ENCODE results near the gene SH3BGRL3. TPM values are rescaled to one million over a fixed set of nuclear protein-coding genes. Genes with fewer than 3 reads are reported as not detected.

Gene SH3BGRL3
- total RNA-seq, 1 donor from 2014 or later = 204 TPM

DNA sequence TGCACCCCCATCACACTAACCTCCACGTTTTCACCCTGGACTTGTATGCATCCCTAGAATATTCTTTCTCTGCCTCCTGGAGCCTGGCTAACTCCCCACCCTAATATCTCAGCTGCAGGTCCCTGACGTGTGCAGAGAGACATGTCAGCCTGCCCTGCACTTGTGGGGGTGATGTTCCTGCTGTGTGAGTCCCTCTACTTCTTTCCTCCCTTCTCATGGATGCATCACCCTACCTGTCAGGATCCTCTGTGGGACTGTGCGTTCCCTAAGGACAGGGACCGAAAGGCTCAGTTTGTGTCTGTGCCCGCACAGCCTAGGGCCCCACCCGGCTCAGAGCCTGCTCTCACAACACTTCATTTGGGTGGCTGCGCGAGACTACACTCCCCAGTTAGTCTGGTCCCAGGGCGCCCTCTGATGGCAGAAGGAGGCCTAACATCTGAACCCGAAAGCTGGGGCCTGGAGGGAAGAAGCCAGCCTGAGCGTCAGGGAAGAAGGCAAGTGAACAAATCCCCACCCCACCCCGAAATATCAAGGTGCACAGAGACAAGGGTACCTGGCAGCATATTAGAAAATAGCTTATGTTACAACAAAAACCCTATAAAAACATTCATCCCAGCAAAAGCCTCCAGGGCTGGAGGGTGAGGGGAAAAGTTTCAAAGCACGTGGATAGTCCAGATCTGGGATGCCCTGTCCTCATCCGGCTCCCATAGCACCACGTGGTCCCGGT, 41.6 kb downstream of the SH3BGRL3 start:
- ATAC-seq = peak; percentile 86 to 92
- Histone ChIP-seq H3K4me1 (peaks cover 16% of the 10 kb centered on the region), H3K27ac (peak overlapping the region; percentile 21), H3K9me3 (no peaks in the 10 kb centered on the region), H3K36me3 (peaks cover 18% of the 10 kb centered on the region), H3K4me3 (peak overlapping the region; percentile 9), H3K27me3 (ENCODE audit: low read depth) (no peaks in the 10 kb centered on the region)
- peak; percentile 93 for DNase-seq
- TF ChIP-seq, protein P1, sequence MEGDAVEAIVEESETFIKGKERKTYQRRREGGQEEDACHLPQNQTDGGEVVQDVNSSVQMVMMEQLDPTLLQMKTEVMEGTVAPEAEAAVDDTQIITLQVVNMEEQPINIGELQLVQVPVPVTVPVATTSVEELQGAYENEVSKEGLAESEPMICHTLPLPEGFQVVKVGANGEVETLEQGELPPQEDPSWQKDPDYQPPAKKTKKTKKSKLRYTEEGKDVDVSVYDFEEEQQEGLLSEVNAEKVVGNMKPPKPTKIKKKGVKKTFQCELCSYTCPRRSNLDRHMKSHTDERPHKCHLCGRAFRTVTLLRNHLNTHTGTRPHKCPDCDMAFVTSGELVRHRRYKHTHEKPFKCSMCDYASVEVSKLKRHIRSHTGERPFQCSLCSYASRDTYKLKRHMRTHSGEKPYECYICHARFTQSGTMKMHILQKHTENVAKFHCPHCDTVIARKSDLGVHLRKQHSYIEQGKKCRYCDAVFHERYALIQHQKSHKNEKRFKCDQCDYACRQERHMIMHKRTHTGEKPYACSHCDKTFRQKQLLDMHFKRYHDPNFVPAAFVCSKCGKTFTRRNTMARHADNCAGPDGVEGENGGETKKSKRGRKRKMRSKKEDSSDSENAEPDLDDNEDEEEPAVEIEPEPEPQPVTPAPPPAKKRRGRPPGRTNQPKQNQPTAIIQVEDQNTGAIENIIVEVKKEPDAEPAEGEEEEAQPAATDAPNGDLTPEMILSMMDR (IDR thresholded peaks at IDR 0.05) = peak; percentile 91
- intact Hi-C loops (cut with DNase I) = no loop called here

DNA sequence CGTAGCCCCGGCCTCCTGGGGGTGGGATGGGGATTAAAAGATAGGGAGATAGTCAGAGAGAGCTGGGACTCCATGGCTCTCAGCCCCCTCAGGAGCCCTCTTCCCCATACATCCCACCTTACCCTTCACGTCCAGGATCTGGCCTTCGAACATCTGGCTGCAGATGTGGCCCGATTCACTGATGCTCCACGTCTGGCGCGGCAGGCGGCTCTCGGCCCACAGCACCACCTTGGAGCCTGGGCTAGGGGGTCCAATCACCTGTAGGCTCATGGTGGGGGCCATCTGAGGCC, 42.1 kb downstream of the SH3BGRL3 start:
- DNase-seq = no peak
- no peaks in the 10 kb centered on the region for H3K9me3 ChIP-seq
- peaks cover 18% of the 10 kb centered on the region for H3K36me3 ChIP-seq
- ATAC-seq = no peak
- H3K27ac ChIP-seq = no peak overlapping the region
- TF ChIP-seq, protein P1 (IDR thresholded peaks at IDR 0.05) = no peak
- H3K4me1 ChIP-seq = peaks cover 12% of the 10 kb centered on the region
- intact Hi-C loops (cut with DNase I) = no loop called here
- no peaks in the 10 kb centered on the region for H3K27me3 ChIP-seq (ENCODE audit: low read depth)
- H3K4me3 ChIP-seq = no peak overlapping the region

DNA sequence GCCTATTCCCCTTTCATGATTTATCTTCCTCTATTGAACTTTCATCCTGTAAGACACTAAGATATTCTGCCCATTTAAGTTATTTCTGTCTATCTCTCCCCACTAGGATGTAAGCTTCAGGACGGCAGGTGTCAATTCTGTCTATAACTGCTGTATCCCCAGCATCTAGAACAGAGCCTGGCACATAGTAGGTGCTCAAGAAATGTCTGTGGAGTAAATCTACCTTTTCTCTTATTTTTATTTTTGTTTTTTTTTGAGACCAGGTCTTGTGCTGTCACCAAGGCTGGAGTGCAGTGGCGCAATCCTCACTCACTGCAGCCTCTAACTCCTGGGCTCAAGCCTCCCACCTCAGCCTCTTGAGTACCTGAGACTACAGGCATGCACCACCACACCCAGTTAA, 43.5 kb downstream of the SH3BGRL3 start:
- DNase-seq (no peak), ATAC-seq (no peak)
- peaks cover 18% of the 10 kb centered on the region for H3K36me3 ChIP-seq
- H3K4me1 ChIP-seq = peaks cover 12% of the 10 kb centered on the region
- intact Hi-C loops (cut with DNase I) = no loop called here
- TF ChIP-seq, protein P1 (IDR thresholded peaks at IDR 0.05) = no peak
- no peaks in the 10 kb centered on the region for H3K27me3 ChIP-seq (ENCODE audit: low read depth)
- H3K4me3 ChIP-seq = no peak overlapping the region
- H3K27ac ChIP-seq = no peak overlapping the region
- no peaks in the 10 kb centered on the region for H3K9me3 ChIP-seq

GRCh38 chr1:26324550-26324949, 44.7 kb downstream of the SH3BGRL3 start:
- Histone ChIP-seq H3K27ac (no peak overlapping the region), H3K4me3 (no peak overlapping the region), H3K27me3 (ENCODE audit: low read depth) (no peaks in the 10 kb centered on the region), H3K9me3 (no peaks in the 10 kb centered on the region), H3K36me3 (peaks cover 18% of the 10 kb centered on the region), H3K4me1 (peaks cover 12% of the 10 kb centered on the region)
- intact Hi-C loops (cut with DNase I) = no loop called here
- ATAC-seq (no peak), DNase-seq (no peak)
- TF ChIP-seq, protein P1 (IDR thresholded peaks at IDR 0.05) = no peak

- Histone ChIP-seq H3K36me3 (peaks cover 10% of the 10 kb centered on the region), H3K4me1 (no peaks in the 10 kb centered on the region), H3K27me3 (ENCODE audit: low read depth) (no peaks in the 10 kb centered on the region), H3K9me3 (no peaks in the 10 kb centered on the region), H3K4me3 (no peak overlapping the region), H3K27ac (no peak overlapping the region)
- ATAC-seq (no peak), DNase-seq (no peak)
- intact Hi-C loops (cut with DNase I) = no loop called here
- TF ChIP-seq, protein P1 (IDR thresholded peaks at IDR 0.05) = no peak
Observed at GRCh38 chr1:26327956-26328362, 48.1 kb downstream of the SH3BGRL3 start.
